WTC11 (cell line): ENCODE measurements around the gene FASTK. TPM values are rescaled to one million over a fixed set of nuclear protein-coding genes. Genes with fewer than 3 reads are reported as not detected.

Experiments used
- ATAC-seq: fragments of 200-7000 bp; cut with Tn5 transposase; 2 replicates; pipeline ENCODE4 v1.10.0; 2021; ENCODE audit warnings: mild to moderate bottlenecking, moderate library complexity
- CTCF ChIA-PET: fragments of 300-600 bp; sonication (Branson Sonifier 250); formaldehyde crosslinking; loops from one replicate; lab custom pipeline; 2021; ENCODE audit warnings: antibody characterized with exemption; lab: Charles Lee
- POLR2A ChIA-PET: fragments of 350-600 bp; sonication (Branson Sonifier 250); formaldehyde crosslinking; loops from one replicate; lab custom pipeline; 2021; ENCODE audit warnings: antibody characterized with exemption; lab: Charles Lee
- DNase-seq: peaks from one replicate; pipeline ENCODE4 v3.0.0; 2021; ENCODE audit warnings: low spot score
- H3K27ac Mint-ChIP-seq: 2 replicates; pipeline ENCODE4 v1.8.0; 2021; ENCODE audit warnings: mixed read lengths
- H3K27me3 Mint-ChIP-seq: 2 replicates; pipeline ENCODE4 v1.8.0; 2021; ENCODE audit warnings: low read depth, mild to moderate bottlenecking, moderate library complexity, mixed read lengths
- H3K36me3 Mint-ChIP-seq: 2 replicates; pipeline ENCODE4 v1.8.0; 2021; ENCODE audit warnings: mixed read lengths
- H3K4me1 Mint-ChIP-seq: 2 replicates; pipeline ENCODE4 v1.8.0; 2022; ENCODE audit warnings: mixed read lengths
- H3K4me3 Mint-ChIP-seq: 2 replicates; pipeline ENCODE4 v1.8.0; 2021; ENCODE audit warnings: mild to moderate bottlenecking, moderate library complexity, mixed read lengths
- H3K9me3 Mint-ChIP-seq: 2 replicates; pipeline ENCODE4 v1.8.0; 2021; ENCODE audit warnings: mixed read lengths
- CREB1 ChIP-seq: sonication (generic); formaldehyde crosslinking; IDR thresholded peaks from 2 replicates; pipeline ENCODE4 v1.8.0; 2023; ENCODE audit warnings: mild to moderate bottlenecking, missing genetic modification reagents
- GTF2I ChIP-seq: fragments of 250-450 bp; sonication (Bioruptor Pico); conservative IDR thresholded peaks from 2 replicates; pipeline ENCODE4 v1.4.0; 2021; ENCODE audit warnings: mild to moderate bottlenecking
- JUN ChIP-seq: sonication (generic); formaldehyde crosslinking; IDR thresholded peaks from 2 replicates; pipeline ENCODE4 v1.8.0; 2023; ENCODE audit warnings: mild to moderate bottlenecking, missing genetic modification reagents
- NFE2L1 ChIP-seq: sonication (generic); formaldehyde crosslinking; IDR thresholded peaks from 2 replicates; pipeline ENCODE4 v1.8.1; 2023; ENCODE audit warnings: missing genetic modification reagents
- NR2C2 ChIP-seq: sonication (generic); formaldehyde crosslinking; IDR thresholded peaks from 2 replicates; pipeline ENCODE4 v1.8.0; 2022; ENCODE audit warnings: mild to moderate bottlenecking, missing genetic modification reagents
- SMAD3 ChIP-seq: sonication (generic); formaldehyde crosslinking; IDR thresholded peaks from 2 replicates; pipeline ENCODE4 v1.8.0; 2022; ENCODE audit warnings: missing genetic modification reagents, mild to moderate bottlenecking, borderline replicate concordance
- TP53 ChIP-seq: sonication (generic); formaldehyde crosslinking; IDR thresholded peaks from 2 replicates; pipeline ENCODE4 v1.8.1; 2023; ENCODE audit warnings: mild to moderate bottlenecking, missing genetic modification reagents
- ZNF121 ChIP-seq: sonication (generic); formaldehyde crosslinking; IDR thresholded peaks from 2 replicates; pipeline ENCODE4 v1.8.0; 2023; ENCODE audit warnings: missing genetic modification reagents
- ZNF317 ChIP-seq: sonication (generic); formaldehyde crosslinking; IDR thresholded peaks from 2 replicates; pipeline ENCODE4 v1.8.1; 2023; ENCODE audit warnings: low read depth, mild to moderate bottlenecking, moderate library complexity, missing genetic modification reagents, borderline replicate concordance
- total RNA-seq: library from RNA; stranded (reverse); gene quantifications from 3 replicates; pipeline ENCODE4 v1.2.3, GENCODE V29; 2021
- TF ChIP-seq, protein P1 (sequence below): sonication (generic); formaldehyde crosslinking; IDR thresholded peaks from 2 replicates; pipeline ENCODE4 v1.8.1; 2023; ENCODE audit warnings: mild to moderate bottlenecking, missing genetic modification reagents, borderline replicate concordance
- TF ChIP-seq, protein P2 (sequence below): sonication (generic); formaldehyde crosslinking; IDR thresholded peaks from 2 replicates; pipeline ENCODE4 v1.8.1; 2023; ENCODE audit warnings: mild to moderate bottlenecking, missing genetic modification reagents, moderate library complexity
- TF ChIP-seq, protein P3 (sequence below): fragments of 250-450 bp; sonication (Bioruptor Pico); IDR thresholded peaks from 2 replicates; pipeline ENCODE4 v1.9.0; 2021; ENCODE audit warnings: moderate library complexity, mild to moderate bottlenecking, inconsistent platforms, borderline replicate concordance
- TF ChIP-seq, protein P4 (sequence below): fragments of 250-450 bp; sonication (Bioruptor Pico); IDR thresholded peaks from 2 replicates; pipeline ENCODE4 v1.9.0; 2021; ENCODE audit warnings: mild to moderate bottlenecking, borderline replicate concordance
- TF ChIP-seq, protein P5 (sequence below): fragments of 250-450 bp; sonication (Bioruptor Pico); IDR thresholded peaks from 2 replicates; pipeline ENCODE4 v1.9.0; 2021; ENCODE audit warnings: mild to moderate bottlenecking
- TF ChIP-seq, protein P6 (sequence below): fragments of 250-450 bp; sonication (Bioruptor Pico); conservative IDR thresholded peaks from 2 replicates; pipeline ENCODE4 v1.9.0; 2021; ENCODE audit warnings: mild to moderate bottlenecking
- TF ChIP-seq, protein P7 (sequence below): sonication (generic); formaldehyde crosslinking; IDR thresholded peaks from 2 replicates; pipeline ENCODE4 v1.8.1; 2022; ENCODE audit warnings: mild to moderate bottlenecking, missing genetic modification reagents, moderate library complexity, borderline replicate concordance
- TF ChIP-seq, protein P8 (sequence below): sonication (generic); formaldehyde crosslinking; IDR thresholded peaks from 2 replicates; pipeline ENCODE4 v1.8.0; 2022; ENCODE audit warnings: missing genetic modification reagents
- TF ChIP-seq, protein P9 (sequence below): sonication (generic); formaldehyde crosslinking; IDR thresholded peaks from 2 replicates; pipeline ENCODE4 v1.8.0; 2023; ENCODE audit warnings: missing genetic modification reagents

FASTK gene
- total RNA-seq, 1 experiment from 2014 or later: 70.2 TPM

DNA sequence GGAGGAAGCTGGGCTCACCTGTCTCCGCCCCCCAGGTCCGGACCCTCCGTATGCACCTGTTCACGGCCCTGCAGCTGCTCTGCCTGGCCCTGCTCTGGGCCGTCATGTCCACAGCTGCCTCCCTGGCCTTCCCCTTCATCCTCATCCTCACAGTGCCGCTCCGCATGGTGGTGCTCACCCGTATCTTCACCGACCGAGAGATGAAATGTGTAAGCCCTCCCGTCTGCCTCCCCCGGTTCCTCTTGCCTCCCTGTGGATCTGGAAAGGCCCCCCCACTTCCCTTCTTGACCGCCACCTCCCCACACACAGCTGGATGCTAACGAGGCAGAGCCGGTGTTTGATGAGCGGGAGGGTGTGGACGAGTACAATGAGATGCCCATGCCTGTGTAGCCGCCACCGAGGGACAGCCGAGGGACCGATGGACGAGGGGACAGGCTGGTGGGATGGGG lies 4.6 kb downstream of the FASTK start (continued):
- TF ChIP-seq, protein P1, sequence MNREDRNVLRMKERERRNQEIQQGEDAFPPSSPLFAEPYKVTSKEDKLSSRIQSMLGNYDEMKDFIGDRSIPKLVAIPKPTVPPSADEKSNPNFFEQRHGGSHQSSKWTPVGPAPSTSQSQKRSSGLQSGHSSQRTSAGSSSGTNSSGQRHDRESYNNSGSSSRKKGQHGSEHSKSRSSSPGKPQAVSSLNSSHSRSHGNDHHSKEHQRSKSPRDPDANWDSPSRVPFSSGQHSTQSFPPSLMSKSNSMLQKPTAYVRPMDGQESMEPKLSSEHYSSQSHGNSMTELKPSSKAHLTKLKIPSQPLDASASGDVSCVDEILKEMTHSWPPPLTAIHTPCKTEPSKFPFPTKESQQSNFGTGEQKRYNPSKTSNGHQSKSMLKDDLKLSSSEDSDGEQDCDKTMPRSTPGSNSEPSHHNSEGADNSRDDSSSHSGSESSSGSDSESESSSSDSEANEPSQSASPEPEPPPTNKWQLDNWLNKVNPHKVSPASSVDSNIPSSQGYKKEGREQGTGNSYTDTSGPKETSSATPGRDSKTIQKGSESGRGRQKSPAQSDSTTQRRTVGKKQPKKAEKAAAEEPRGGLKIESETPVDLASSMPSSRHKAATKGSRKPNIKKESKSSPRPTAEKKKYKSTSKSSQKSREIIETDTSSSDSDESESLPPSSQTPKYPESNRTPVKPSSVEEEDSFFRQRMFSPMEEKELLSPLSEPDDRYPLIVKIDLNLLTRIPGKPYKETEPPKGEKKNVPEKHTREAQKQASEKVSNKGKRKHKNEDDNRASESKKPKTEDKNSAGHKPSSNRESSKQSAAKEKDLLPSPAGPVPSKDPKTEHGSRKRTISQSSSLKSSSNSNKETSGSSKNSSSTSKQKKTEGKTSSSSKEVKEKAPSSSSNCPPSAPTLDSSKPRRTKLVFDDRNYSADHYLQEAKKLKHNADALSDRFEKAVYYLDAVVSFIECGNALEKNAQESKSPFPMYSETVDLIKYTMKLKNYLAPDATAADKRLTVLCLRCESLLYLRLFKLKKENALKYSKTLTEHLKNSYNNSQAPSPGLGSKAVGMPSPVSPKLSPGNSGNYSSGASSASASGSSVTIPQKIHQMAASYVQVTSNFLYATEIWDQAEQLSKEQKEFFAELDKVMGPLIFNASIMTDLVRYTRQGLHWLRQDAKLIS: no peak

DNA sequence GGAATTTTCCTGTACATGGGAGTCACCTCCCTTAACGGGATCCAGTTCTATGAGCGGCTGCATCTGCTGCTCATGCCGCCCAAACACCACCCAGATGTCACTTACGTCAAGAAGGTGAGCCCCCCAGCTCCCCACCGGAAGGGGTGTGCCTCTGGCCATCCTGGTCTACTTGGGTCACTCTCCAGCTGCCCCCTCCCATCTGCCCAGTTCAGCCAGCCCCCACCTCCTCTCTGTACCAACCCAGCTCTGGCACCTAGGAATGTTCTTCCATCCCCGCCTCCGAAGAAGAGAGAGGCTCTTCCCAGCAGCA lies 5.0 kb downstream of the FASTK start:
- peaks cover 29% of the 10 kb centered on the region for H3K4me1 Mint-ChIP-seq
- no peak overlapping the region for H3K4me3 Mint-ChIP-seq
- ChIA-PET CTCF (interaction anchor here (1.3 to 4.8 kb wide), 2 partner anchors 36 to 113 kb away, joined by 3 to 64 read pairs; no protein-coding TSS in a partner anchor), POLR2A (interaction anchor here (1.1 kb wide), 1 partner anchor 36 kb away, joined by 4 read pairs; no protein-coding TSS in a partner anchor)
- peaks cover 24% of the 10 kb centered on the region for H3K36me3 Mint-ChIP-seq
- no peak for ATAC-seq
- no peak for DNase-seq
- no peaks in the 10 kb centered on the region for H3K27me3 Mint-ChIP-seq
- H3K27ac Mint-ChIP-seq: peak overlapping the region; percentile 57; the same call in 1 of the 2 replicates
- no peaks in the 10 kb centered on the region for H3K9me3 Mint-ChIP-seq
- TF ChIP-seq CREB1 (no peak), TP53 (CRISPR knock-in tag) (no peak), NFE2L1 (CRISPR knock-in tag) (no peak), ZNF121 (no peak), NR2C2 (CRISPR knock-in tag) (no peak), SMAD3 (CRISPR knock-in tag) (no peak), GTF2I (CRISPR knock-in tag) (no peak), ZNF317 (no peak), JUN (no peak)
- TF ChIP-seq, protein P2, sequence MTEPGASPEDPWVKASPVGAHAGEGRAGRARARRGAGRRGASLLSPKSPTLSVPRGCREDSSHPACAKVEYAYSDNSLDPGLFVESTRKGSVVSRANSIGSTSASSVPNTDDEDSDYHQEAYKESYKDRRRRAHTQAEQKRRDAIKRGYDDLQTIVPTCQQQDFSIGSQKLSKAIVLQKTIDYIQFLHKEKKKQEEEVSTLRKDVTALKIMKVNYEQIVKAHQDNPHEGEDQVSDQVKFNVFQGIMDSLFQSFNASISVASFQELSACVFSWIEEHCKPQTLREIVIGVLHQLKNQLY: no peak
- TF ChIP-seq, protein P3, sequence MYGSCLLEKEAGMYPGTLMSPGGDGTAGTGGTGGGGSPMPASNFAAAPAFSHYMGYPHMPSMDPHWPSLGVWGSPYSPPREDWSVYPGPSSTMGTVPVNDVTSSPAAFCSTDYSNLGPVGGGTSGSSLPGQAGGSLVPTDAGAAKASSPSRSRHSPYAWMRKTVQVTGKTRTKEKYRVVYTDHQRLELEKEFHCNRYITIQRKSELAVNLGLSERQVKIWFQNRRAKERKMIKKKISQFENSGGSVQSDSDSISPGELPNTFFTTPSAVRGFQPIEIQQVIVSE (CRISPR knock-in tag): no peak
- TF ChIP-seq, protein P4, sequence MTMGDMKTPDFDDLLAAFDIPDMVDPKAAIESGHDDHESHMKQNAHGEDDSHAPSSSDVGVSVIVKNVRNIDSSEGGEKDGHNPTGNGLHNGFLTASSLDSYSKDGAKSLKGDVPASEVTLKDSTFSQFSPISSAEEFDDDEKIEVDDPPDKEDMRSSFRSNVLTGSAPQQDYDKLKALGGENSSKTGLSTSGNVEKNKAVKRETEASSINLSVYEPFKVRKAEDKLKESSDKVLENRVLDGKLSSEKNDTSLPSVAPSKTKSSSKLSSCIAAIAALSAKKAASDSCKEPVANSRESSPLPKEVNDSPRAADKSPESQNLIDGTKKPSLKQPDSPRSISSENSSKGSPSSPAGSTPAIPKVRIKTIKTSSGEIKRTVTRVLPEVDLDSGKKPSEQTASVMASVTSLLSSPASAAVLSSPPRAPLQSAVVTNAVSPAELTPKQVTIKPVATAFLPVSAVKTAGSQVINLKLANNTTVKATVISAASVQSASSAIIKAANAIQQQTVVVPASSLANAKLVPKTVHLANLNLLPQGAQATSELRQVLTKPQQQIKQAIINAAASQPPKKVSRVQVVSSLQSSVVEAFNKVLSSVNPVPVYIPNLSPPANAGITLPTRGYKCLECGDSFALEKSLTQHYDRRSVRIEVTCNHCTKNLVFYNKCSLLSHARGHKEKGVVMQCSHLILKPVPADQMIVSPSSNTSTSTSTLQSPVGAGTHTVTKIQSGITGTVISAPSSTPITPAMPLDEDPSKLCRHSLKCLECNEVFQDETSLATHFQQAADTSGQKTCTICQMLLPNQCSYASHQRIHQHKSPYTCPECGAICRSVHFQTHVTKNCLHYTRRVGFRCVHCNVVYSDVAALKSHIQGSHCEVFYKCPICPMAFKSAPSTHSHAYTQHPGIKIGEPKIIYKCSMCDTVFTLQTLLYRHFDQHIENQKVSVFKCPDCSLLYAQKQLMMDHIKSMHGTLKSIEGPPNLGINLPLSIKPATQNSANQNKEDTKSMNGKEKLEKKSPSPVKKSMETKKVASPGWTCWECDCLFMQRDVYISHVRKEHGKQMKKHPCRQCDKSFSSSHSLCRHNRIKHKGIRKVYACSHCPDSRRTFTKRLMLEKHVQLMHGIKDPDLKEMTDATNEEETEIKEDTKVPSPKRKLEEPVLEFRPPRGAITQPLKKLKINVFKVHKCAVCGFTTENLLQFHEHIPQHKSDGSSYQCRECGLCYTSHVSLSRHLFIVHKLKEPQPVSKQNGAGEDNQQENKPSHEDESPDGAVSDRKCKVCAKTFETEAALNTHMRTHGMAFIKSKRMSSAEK (CRISPR knock-in tag): no peak
- TF ChIP-seq, protein P5, sequence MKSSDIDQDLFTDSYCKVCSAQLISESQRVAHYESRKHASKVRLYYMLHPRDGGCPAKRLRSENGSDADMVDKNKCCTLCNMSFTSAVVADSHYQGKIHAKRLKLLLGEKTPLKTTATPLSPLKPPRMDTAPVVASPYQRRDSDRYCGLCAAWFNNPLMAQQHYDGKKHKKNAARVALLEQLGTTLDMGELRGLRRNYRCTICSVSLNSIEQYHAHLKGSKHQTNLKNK: no peak
- TF ChIP-seq, protein P6, sequence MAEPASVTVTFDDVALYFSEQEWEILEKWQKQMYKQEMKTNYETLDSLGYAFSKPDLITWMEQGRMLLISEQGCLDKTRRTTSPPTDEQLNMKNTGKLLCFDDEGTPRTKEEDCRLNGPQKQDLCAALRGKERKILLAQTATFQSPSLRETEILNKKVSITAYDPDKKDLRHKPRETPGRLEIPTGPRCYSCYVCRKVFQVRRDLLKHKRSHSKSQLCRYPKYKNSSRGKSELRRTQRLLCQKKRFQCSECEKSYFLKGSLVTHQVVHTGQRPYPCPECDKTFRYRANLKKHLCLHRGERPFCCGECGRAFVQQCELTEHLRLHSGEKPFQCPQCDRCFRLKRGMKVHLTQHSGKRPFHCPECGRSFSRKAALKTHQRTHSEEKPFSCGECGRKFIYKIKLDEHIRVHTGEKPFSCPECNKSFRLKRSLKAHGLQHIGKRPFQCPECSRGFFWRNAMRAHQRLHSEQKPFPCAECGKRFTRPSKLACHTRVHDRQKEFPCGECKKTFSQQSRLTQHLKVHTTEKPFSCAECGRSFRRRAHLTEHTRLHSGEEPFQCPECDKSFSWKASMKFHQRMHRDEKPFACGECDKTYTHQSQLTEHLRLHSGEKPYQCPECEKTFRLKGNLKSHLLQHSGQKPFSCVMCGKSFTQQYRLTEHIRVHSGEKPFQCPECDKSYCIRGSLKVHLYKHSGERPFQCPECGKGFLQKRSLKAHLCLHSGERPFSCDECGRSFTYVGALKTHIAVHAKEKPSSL (CRISPR knock-in tag): no peak
- TF ChIP-seq, protein P7, sequence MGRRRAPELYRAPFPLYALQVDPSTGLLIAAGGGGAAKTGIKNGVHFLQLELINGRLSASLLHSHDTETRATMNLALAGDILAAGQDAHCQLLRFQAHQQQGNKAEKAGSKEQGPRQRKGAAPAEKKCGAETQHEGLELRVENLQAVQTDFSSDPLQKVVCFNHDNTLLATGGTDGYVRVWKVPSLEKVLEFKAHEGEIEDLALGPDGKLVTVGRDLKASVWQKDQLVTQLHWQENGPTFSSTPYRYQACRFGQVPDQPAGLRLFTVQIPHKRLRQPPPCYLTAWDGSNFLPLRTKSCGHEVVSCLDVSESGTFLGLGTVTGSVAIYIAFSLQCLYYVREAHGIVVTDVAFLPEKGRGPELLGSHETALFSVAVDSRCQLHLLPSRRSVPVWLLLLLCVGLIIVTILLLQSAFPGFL (CRISPR knock-in tag): no peak
- TF ChIP-seq, protein P8, sequence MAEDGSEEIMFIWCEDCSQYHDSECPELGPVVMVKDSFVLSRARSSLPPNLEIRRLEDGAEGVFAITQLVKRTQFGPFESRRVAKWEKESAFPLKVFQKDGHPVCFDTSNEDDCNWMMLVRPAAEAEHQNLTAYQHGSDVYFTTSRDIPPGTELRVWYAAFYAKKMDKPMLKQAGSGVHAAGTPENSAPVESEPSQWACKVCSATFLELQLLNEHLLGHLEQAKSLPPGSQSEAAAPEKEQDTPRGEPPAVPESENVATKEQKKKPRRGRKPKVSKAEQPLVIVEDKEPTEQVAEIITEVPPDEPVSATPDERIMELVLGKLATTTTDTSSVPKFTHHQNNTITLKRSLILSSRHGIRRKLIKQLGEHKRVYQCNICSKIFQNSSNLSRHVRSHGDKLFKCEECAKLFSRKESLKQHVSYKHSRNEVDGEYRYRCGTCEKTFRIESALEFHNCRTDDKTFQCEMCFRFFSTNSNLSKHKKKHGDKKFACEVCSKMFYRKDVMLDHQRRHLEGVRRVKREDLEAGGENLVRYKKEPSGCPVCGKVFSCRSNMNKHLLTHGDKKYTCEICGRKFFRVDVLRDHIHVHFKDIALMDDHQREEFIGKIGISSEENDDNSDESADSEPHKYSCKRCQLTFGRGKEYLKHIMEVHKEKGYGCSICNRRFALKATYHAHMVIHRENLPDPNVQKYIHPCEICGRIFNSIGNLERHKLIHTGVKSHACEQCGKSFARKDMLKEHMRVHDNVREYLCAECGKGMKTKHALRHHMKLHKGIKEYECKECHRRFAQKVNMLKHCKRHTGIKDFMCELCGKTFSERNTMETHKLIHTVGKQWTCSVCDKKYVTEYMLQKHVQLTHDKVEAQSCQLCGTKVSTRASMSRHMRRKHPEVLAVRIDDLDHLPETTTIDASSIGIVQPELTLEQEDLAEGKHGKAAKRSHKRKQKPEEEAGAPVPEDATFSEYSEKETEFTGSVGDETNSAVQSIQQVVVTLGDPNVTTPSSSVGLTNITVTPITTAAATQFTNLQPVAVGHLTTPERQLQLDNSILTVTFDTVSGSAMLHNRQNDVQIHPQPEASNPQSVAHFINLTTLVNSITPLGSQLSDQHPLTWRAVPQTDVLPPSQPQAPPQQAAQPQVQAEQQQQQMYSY (CRISPR knock-in tag): no peak
- TF ChIP-seq, protein P9, sequence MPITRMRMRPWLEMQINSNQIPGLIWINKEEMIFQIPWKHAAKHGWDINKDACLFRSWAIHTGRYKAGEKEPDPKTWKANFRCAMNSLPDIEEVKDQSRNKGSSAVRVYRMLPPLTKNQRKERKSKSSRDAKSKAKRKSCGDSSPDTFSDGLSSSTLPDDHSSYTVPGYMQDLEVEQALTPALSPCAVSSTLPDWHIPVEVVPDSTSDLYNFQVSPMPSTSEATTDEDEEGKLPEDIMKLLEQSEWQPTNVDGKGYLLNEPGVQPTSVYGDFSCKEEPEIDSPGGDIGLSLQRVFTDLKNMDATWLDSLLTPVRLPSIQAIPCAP (CRISPR knock-in tag): no peak
